T-helper 2 cell treated with Interferon-gamma antibody and Interleukin-4, amounts not matched to agents 100 ng/mL and 5 ng/mL, for 36 hours (primary cell): ENCODE data around the gene PRDM16. TPM values are rescaled to one million over a fixed set of nuclear protein-coding genes. Genes with fewer than 3 reads are reported as not detected.

ENCODE experiments used
- intact Hi-C: fragments of 100-400 bp; cut with micrococcal nuclease; formaldehyde crosslinking; loops from one replicate; pipeline ENCODE4 v1.15.1; 2023
- total RNA-seq: library from RNA; stranded (reverse); gene quantifications from 2 replicates; pipeline ENCODE4 v1.2.3, GENCODE V29; 2022

Gene PRDM16
- total RNA-seq = not detected in 2 replicates

- intact Hi-C loops = no loop called here
These were observed at the start of gene PRDM16 for GRCh38 chr1:3068564-3069431. PRDM16 (plus strand) TSS chr1:3069203; CDS start chr1:3069260, 57 bp downstream.

GRCh38 chr1:3019516-3020051, 49.4 kb upstream of the PRDM16 start:
- intact Hi-C loops = no loop called here

- intact Hi-C loops = no loop called here
These were observed 48.6 kb upstream of the PRDM16 start for GRCh38 chr1:3020263-3020909.

GRCh38 chr1:3021233-3021671, 47.8 kb upstream of the PRDM16 start, which contains the start of gene ACTRT2:
ACTRT2 (plus strand) TSS chr1:3021467; CDS start chr1:3021687, 220 bp downstream.
- intact Hi-C loops = no loop called here

DNA sequence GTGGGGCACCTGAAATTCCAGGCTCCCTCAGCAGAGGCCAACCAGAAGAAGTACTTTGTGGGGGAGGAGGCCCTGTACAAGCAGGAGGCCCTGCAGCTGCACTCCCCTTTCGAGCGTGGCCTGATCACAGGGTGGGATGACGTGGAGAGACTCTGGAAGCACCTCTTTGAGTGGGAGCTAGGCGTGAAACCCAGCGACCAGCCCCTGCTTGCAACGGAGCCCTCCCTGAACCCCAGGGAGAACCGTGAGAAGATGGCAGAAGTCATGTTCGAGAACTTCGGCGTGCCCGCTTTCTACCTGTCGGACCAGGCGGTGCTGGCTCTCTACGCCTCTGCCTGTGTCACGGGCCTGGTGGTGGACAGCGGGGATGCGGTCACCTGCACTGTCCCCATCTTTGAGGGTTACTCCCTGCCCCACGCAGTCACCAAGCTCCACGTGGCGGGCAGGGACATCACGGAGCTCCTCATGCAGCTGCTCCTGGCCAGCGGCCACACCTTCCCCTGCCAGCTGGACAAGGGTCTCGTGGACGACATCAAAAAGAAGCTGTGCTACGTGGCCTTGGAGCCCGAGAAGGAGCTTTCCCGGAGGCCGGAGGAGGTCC, 47.1 kb upstream of the PRDM16 start:
- intact Hi-C loops = no loop called here

GRCh38 chr1:3022511-3022973, 46.5 kb upstream of the PRDM16 start:
- intact Hi-C loops = no loop called here

GRCh38 chr1:3022976-3023375, 46.0 kb upstream of the PRDM16 start:
- intact Hi-C loops = no loop called here

GRCh38 chr1:3024019-3024418, 45.0 kb upstream of the PRDM16 start:
- intact Hi-C loops = no loop called here

DNA sequence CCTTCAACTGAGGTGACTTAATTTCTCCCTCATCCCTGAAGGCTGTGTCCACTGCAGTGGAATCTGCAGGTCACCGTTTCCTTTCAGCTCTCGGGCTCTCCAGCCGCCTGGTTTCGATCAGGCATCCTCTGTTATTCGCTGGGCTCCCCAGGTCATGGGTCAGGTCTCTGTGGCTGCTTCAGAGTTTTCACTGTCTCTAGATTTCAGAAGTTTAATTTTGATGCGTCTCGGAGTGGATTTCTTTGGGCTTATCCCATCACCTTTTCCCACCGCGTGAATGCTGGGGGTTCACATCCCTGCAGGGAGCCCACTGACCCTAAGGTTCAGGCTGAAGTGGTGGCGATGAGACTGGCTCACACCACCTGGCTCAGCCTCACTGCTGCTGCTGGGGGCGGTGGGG, 44.4 kb upstream of the PRDM16 start:
- intact Hi-C loops = no loop called here

GRCh38 chr1:3026124-3026523, 42.9 kb upstream of the PRDM16 start:
- intact Hi-C loops = no loop called here

DNA sequence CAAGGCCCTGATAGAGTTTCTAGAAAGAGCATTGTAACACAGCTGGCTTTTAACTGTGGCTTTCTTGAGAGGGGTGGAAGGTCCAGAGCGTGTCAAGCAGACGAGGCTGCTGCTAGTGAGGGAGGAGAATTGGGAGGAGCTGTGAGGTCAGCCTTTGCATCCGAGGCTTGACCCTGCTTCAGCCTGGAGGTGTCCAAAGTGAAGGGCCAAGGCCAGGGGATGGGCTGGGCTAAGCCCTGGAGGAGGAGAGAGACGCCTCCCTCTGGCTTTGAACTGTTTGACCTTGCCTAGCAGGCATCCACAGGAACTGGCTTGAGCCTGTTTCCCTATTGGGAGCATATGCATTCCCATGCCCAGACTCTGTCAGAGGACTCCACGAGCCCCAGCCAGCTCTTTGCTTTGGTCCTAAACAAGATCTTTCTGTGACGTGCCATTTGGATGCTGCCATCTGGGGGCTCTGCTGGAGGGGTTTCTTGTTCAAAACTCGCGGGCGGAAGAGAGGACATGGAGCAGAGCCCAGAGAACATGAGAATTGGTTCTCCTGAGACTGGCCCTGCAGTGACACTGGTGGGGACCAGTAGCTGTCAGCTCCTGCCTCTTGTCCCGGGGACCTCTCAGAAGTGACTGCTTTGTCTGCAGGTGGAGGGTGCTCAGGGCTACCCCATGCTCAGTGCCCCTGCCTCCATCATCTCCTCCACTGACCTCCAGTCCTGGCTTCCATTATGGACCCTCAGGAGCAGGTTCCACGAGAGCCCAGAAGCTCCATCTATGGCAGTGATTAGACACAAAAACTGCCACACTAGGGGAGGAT, 42.2 kb upstream of the PRDM16 start:
- intact Hi-C loops = no loop called here

- intact Hi-C loops = no loop called here
These were observed 41.2 kb upstream of the PRDM16 start for GRCh38 chr1:3027611-3028371.

DNA sequence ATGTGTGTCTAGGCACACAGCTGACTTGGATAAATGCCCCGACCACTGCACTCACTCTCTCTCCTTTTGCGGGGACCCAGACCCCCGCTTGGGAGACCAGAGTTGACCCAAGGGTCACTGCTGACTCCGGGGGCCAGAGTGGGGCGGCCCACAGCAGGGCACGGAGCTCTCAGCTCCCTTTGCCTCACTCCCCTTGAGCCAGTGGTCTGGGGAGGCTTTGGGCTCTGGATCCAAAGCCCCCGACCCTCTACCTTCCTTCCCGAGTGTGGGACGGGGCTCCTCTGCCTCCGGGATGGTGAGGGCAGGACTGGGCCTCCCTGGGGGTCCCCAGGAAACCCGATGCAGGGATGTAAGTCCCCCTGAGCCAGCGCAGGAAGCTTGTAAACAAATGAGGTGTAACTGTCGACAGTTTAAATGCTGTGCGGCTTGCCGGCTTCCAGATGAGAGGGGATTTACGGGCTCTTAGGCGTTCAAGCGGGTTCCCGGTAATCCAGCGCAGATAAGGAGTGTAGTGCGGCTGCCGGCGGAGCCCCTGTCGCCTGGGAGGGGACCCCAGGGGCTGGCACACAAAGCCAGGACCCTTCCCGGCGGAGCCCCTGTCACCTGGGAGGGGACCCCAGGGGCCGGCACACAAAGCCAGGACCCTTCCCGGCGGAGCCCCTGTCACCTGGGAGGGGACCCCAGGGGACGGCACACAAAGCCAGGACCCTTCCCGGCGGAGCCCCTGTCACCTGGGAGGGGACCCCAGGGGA, 40.3 kb upstream of the PRDM16 start:
- intact Hi-C loops = no loop called here

DNA sequence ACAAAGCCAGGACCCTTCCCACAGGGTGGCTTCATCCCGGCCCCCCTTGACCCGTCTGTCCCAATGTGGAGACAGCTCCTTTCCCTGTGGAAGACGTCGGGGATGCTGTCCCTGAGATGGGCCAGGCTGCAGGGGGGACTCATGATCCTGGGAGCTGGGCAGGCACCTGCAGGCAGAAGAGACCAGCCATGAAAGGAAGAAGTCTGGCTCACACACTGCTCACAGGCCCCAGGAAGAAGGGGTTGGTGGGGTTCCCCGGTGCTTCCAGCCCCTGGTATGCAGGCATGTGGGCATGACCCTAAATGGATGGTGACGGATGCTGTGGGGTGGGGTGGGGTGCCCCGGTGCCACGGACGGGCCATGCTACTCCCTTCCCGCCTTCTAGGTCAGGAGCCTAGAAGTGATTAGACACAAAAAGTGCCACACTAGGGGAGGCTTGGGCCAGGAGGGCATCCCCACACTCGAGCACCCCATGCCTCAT, 39.5 kb upstream of the PRDM16 start:
- intact Hi-C loops = no loop called here

GRCh38 chr1:3029991-3030662, 38.9 kb upstream of the PRDM16 start:
- intact Hi-C loops = no loop called here

DNA sequence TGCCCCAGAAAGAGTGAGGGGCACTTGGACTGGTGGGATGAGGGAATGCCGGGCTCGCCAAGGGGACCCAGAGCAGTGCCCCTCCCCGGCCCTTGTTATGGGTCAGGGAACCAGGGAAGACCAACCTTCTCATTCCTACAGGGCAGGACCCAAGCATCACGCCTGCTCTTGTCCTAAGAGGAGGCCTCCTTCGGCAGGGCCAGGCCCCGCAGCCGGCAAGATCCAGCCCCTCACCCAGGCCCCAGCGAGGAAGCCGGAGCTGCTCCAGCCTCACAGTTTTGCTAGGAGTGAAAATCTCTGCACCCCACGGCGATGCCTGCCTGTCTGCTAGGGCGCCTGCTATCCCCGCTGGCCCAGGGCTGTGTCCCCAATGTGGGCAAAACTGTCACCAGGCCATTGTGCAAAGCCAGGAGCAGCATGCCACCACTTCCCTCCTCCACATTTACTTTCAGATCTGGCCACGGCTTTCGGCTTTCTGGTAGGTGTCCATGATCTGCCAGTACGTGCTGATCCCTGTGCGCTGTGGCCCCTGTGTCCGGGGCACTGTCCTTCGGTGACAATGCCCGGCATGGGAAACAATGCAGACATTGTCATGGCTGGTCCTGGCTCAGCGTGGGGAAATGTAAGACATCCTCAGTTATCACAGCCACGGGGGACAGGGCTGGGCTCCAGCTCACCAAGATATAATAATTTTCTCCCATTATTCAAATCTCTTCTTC, 38.2 kb upstream of the PRDM16 start:
- intact Hi-C loops = no loop called here

DNA sequence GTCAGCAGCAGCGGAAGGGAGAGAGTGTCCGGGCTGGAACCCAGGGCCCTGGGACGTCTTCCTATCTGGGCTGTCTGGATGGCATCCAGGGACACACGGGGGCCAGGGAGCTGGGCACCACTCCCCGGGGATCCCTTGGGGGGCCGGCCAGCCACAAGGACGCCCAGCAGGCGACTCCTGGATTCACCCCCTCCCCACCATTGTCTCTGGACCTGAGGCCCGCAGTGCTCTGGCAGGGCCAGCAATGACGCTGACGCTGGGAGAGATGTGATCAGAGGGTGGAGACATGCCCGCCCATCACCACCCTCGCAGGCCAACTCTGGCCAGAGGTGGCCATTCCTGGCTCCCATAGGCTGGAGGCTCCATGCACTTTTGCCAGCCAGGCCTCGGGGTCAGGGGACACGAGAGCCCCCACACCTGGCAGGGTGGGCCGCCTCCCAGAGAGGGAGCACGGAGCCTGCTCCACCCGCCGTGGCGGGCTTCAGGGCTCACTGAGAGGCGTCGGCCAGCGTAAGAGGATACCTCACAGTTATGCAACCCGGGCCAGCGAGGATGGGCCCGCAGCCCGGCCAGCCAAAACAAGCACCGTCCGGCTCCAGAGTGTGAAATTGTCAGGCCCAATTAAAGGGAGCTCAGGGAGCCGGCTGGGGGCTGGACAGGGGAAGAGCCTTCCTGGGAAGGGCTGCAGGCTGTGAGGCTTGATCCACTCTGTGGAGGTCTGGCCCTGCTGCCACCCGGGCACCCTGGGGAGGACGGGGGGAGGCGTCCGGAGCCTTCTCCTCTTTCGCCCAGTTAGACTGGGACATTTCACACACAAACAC, 37.4 kb upstream of the PRDM16 start:
- intact Hi-C loops = no loop called here
